HG02588 (cell line): ENCODE results near the gene RBM38.
"Not testable (repeated sequence)": the region's sequence is repeated elsewhere in the genome, so short reads cannot be mapped to it uniquely, and the experiment has no call there.

Source experiments
- ATAC-seq: cut with Tn5 transposase; IDR thresholded peaks from one replicate; pipeline ENCODE4 v1.9.1; 2021; ENCODE audit warnings: mild to moderate bottlenecking, moderate library complexity; ENCODE audit not compliant: unreplicated experiment

Gene RBM38

DNA sequence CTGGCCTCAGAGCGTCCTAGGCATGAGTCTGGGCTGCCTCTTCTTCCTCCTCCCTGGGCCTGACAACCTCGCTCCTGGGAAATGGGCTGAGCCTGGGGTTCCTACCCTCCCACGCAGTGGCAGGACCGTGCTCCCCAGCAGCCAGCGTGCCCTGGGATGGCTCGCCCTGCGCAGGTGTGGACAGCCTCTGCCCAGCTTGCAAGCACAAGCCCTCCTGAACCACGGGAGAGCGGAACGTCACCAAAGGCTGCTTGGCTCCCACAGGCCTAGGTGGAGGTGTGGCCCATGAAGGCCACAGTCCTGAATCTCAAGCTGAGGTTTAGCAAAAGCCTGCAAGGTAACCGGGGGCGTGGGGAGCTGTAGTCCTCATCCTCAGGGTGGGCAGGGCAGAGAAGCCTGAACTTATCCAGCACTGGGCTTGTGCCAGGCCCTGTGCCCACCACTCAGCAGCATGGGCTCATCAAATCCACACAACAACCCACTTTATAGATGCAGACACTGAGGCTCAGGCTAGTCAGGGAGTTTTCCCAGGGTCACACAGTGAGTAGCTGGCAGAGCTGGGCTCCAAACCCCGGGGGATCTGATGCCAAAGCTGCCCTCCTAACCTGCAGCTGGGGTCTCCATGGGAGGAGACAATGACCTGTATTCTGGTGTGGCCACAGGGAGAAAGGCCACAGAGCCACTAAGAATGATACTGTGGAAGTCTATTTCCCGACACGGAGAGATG lies 25.3 kb downstream of the RBM38 start:
- no peak for ATAC-seq

DNA sequence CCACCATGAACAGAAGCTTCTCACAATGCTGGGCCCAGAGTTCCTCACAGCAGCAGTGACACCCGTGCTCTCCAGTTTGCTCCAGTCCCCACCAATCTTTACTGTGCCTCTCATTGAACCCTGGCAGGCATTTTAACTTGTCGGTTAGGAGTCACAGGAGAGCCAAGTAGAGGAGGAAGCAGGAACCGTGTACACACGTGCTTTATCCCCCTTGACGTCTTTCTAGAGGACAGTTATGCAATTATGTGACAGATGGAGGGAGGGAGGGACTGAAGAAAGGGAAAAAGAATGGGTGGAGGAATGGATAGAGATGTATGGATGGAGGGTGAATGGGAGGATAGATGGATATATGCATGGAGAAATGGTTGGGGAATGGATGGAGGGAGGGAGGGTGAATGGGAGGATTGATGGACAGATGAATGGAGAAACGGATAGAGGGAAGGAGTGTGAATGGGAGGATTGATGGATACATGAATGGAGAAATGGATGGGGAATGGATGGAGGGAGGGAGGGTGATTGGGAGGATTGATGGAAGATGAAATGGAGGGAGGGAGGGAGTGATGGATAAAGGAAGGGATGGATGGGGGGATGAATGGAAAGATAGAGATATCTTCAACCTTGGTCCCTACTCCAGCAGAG lies 26.0 kb downstream of the RBM38 start:
- ATAC-seq, result no peak

DNA sequence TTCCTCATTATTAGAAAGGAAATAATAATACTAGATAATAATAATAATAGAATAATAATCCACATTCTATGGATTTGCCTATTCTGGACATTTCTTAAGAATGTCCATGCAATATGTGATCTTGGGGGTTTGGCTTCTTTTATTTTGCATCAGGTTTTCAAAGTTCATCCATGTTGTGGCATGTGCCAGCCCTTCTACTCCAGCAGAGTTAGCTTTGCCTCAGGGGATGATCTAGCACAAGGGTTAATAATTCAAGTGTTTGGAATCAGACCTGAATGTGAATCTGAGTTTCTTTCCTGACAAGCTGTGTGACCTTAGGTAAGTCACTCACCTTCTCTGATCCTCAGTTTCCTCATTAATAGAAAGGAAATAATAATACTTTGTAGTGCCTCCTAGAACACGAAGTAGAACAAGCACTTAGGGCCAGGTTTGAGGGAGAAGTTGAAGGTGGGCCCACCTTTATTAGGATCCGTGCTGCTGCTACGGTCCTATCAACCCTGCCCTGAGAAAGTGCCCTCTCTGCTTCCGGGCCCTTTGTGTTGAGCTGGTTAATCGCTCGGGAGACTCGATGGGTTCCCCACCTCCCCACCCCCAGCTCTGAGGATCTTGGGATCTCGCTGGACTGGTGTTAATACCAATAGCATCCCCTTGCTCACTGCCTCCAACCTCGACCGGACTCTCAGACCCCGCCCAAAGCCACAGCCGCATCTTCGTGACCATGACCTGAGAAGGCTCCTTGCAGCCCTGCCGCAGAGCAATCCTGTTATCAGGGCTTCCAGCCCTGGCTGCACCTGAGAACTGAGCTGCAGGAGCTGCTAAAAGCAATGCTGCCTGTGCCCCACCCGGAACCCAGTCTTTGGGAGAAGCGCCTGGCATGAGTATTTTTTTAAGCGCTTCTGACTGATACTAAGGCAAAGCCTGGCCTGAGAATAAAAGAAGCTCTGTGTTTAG lies 26.9 kb downstream of the RBM38 start:
- ATAC-seq, result no peak

DNA sequence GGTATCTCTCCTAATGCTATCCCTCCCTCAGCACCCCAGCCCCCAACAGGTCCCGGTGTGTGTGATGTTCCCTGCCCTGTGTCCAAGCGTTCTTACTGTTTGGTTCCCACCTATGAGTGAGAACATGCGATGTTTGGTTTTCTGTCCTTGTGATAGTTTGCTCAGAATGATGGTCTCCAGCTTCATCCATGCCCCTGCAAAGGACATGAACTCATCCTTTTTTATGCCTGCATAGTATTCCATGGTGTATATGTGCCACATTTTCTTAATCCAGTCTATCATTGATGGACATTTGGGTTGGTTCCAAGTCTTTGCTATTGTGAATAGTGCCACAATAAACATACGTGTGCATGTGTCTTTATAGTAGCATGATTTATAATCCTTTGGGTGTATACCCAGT lies 28.3 kb downstream of the RBM38 start:
- not testable (repeated sequence) for ATAC-seq

GRCh38 chr20:57420571-57421252 lies 29.5 kb downstream of the RBM38 start:
- ATAC-seq, result no peak

GRCh38 chr20:57421253-57422220 lies 30.3 kb downstream of the RBM38 start:
- no peak for ATAC-seq

- no peak for ATAC-seq
Observed at GRCh38 chr20:57422254-57422653, 31.1 kb downstream of the RBM38 start.

GRCh38 chr20:57425150-57426013 lies 34.2 kb downstream of the RBM38 start:
- ATAC-seq, result no peak

DNA sequence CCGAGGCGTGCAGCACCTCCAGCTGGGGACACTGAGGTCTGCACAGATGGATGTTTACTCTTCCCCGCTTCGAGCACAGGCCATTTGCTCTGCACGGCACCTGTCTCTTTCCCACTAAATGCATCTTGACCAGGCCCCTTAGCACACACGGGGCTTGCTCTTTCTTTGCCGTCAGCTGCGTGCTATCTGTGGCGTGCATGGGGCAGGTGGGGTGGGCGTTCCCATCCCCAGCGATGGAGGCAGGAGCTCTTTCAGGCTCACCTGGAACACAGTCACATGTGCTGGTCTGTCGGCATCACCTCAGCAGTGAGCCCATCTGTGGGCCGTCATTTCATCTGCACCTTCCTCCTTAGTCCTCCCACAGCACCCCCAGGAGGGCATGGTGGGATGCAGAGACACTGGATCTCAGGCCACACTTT lies 35.1 kb downstream of the RBM38 start:
- no peak for ATAC-seq

GRCh38 chr20:57426831-57427230 lies 35.6 kb downstream of the RBM38 start:
- ATAC-seq, result no peak

GRCh38 chr20:57428324-57429158 lies 37.3 kb downstream of the RBM38 start:
- ATAC-seq, result no peak

GRCh38 chr20:57429159-57429496 lies 37.9 kb downstream of the RBM38 start:
- no peak for ATAC-seq

GRCh38 chr20:57429580-57430200 lies 38.5 kb downstream of the RBM38 start:
- no peak for ATAC-seq

GRCh38 chr20:57430201-57430596 lies 39.0 kb downstream of the RBM38 start:
- not testable (repeated sequence) for ATAC-seq

DNA sequence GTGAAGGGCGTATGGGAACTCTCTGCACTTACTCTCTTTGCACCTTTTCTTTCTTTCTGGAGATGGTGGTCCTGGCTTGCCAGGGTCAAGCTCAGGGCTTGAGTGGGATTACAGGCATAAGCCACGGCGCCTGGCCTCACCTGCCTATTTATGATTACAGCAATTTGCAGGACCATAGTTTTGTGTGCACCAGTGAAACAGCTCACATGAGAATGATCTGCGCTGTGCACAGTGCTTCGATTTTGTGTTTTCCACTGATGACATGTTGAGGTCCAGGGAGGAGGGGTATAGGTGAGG lies 40.3 kb downstream of the RBM38 start:
- no peak for ATAC-seq

- no peak for ATAC-seq
Observed at GRCh38 chr20:57432480-57432861, 41.3 kb downstream of the RBM38 start.

GRCh38 chr20:57432862-57433491 lies 41.8 kb downstream of the RBM38 start:
- ATAC-seq, result peak; percentile 66
